GM04503 (cell line): ENCODE data around the gene SERPINB6.
A peak's percentile ranks its signal among the peaks of the same experiment; 100 is the strongest.
"Not testable (repeated sequence)": the region's sequence is repeated elsewhere in the genome, so short reads cannot be mapped to it uniquely, and the experiment has no call there.

Experiments used
- DNase-seq: peaks from one replicate; pipeline ENCODE4 v3.0.0-alpha.2; 2012; ENCODE audit warnings: low read depth

SERPINB6 gene

GRCh38 chr6:2977799-2978590 lies 6.6 kb upstream of the SERPINB6 start:
- DNase-seq: no peak

- no peak for DNase-seq
Measured at GRCh38 chr6:2977290-2977689, 5.9 kb upstream of the SERPINB6 start.

GRCh38 chr6:2976571-2977085 lies 5.3 kb upstream of the SERPINB6 start:
- DNase-seq: peak; percentile 73

- DNase-seq: no peak
Measured at GRCh38 chr6:2976060-2976459, 4.7 kb upstream of the SERPINB6 start.

GRCh38 chr6:2973676-2974075 lies 2.3 kb upstream of the SERPINB6 start:
- no peak for DNase-seq

- not testable (repeated sequence) for DNase-seq
Measured at GRCh38 chr6:2973180-2973579, 1.8 kb upstream of the SERPINB6 start.

- DNase-seq: not testable (repeated sequence)
Measured at GRCh38 chr6:2972685-2973084, 1.3 kb upstream of the SERPINB6 start.

GRCh38 chr6:2972219-2972487 lies 786 bp upstream of the SERPINB6 start:
- not testable (repeated sequence) for DNase-seq

- no peak for DNase-seq
Measured at GRCh38 chr6:2970753-2971419, 481 bp downstream of the SERPINB6 start.

- no peak for DNase-seq
Measured at GRCh38 chr6:2970034-2970685, 1.2 kb downstream of the SERPINB6 start.

- DNase-seq: no peak
Measured at GRCh38 chr6:2969549-2969948, 1.8 kb downstream of the SERPINB6 start.

- no peak for DNase-seq
Measured at GRCh38 chr6:2968600-2969135, 2.7 kb downstream of the SERPINB6 start.

- DNase-seq: no peak
Measured at GRCh38 chr6:2967936-2968335, 3.4 kb downstream of the SERPINB6 start.

GRCh38 chr6:2966347-2966746 lies 5.0 kb downstream of the SERPINB6 start:
- no peak for DNase-seq

GRCh38 chr6:2964793-2965505 lies 6.4 kb downstream of the SERPINB6 start:
- no peak for DNase-seq

- no peak for DNase-seq
Measured at GRCh38 chr6:2963756-2964155, 7.6 kb downstream of the SERPINB6 start.

- DNase-seq: no peak
Measured at GRCh38 chr6:2962636-2963035, 8.7 kb downstream of the SERPINB6 start.

GRCh38 chr6:2962004-2962403 lies 9.4 kb downstream of the SERPINB6 start:
- DNase-seq: no peak

- DNase-seq: no peak
Measured at GRCh38 chr6:2961506-2961905, 9.9 kb downstream of the SERPINB6 start.

- no peak for DNase-seq
Measured at GRCh38 chr6:2960935-2961334, 10.4 kb downstream of the SERPINB6 start.

- DNase-seq: peak; percentile 77
Measured at GRCh38 chr6:2959909-2960719, 11.3 kb downstream of the SERPINB6 start.
